GM21576 (cell line): ENCODE results near the gene MEGF6.

Source experiments
- ATAC-seq: cut with Tn5 transposase; IDR thresholded peaks from one replicate; pipeline ENCODE4 v1.9.1; 2021; ENCODE audit warnings: mild to moderate bottlenecking, moderate library complexity; ENCODE audit not compliant: unreplicated experiment

MEGF6 gene

GRCh38 chr1:3544040-3544977 is 67.0 kb downstream of the MEGF6 start:
- ATAC-seq: no peak

DNA sequence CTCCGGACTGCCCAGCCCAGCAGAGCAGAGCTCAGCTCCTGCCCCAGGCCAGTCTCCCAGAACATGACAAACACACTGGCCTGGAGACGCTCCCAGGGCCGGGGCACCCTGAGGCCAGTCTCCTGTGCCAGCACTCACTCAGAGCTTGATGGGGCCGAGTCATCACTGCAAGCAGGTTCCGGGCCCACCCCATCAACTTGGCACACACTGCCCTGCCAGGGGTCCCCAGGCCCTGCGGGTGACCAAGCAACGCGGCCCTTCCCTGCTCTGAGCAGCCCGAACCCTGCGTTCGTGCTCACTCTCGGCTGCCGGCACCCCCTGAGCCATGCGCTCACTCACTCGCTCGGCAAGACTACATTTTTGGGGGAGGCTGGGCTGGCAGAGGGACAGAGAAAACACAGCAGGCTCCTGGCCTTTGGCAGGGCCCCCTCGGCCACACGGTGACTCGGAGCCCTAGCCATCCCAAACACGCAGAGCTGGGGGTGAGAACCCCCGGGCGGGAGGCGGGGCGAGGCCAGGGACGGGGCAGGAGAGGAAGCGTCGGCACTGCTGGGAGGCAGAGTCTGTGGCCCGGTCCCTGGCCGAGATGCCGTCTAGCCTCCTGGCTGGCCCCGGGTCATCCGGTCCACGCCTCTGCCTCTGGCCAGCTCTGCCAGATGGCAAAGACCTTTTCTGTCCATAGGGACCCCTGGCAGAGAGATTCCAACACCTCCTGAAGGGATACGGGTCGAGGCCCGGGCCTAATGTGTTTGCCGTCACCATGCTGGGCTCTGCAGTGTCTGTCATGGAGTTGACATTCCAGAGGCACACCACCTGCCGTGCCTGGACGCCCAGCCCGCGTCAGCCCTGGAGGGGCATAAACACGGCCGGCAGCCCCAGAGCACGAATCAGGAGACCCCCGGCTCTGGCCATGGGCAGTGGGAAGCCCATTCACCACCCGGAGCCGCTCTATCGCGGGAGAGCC is 68.0 kb downstream of the MEGF6 start:
- no peak for ATAC-seq

DNA sequence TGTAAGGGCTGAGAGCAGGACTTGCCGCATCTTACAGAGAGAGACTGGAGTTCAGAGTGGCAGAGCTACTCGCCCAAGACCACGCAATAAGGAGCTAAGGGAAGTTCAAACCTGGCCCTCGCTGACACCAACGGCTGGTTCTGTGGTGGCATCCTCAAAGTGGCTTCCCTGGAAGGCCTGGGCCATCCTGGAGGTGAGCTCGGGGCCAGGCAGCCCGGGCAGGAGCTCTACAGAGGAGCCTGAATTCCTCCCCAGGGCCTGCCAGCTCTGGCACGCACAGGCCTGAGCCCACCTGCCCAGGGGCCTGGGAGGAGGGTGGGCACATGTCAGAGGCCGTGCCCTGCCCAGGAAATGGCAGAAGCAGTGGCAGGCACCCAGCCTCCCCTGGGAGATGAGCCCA is 68.6 kb downstream of the MEGF6 start:
- ATAC-seq: no peak

DNA sequence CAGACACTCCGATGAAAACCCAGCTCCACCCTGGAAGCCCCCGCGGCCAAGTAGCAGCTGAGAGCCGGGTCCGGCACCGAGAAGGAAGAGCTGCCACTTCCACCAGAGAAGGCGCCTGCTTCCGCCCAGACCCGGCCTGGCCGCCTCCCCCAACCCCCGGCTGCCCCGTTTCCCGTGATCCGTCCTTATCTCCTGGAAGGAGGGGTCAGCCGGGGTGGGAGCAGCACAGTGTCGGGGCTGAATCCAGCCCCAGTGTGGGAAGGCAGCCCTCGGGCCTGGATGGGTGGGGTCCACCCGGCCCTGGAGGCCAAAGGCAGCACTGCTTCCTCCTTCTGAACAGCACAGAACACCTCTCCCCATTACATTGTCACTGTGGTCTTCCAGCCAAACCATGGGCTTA is 69.4 kb downstream of the MEGF6 start:
- ATAC-seq: no peak

- ATAC-seq: no peak
These were observed 69.8 kb downstream of the MEGF6 start for GRCh38 chr1:3541465-3541864.

GRCh38 chr1:3540876-3541275 is 70.4 kb downstream of the MEGF6 start:
- no peak for ATAC-seq

DNA sequence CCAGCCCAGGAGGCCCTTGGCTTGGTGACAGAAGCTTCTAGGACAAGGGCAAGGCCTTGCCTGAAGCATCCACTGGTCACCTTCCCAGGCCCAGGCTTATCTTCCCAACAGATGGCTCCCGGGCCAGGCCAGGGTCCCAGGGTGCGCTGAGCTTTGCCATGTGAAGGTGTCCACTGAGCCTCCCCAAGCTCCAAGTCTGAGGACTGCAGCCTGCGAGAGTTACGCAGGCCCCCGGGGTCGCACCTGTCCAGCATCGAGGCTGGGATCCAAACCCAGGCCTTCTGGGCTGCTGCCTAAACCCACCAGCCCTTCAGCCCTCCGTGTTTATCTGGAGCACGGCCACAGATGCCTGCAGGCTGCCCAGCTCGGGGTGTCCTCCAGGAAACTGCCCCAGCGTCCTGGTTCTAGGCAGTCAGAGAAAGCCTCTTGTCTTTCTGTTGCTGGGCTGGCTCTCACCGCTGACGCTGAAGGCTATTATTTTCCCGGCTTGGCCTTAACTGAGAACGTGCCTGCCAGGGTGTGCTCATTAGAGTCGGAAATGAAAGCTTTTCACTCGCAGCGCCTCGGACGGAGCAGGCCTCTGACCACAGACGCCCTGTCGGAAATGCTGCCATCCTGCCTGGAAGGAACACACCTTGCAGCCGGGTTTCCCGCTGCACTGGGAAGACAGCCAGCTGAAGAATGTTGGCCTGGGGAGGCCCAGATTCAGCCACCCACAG is 71.4 kb downstream of the MEGF6 start:
- ATAC-seq: no peak

GRCh38 chr1:3537359-3537758 is 73.9 kb downstream of the MEGF6 start:
- ATAC-seq: no peak

GRCh38 chr1:3536420-3537195 is 74.7 kb downstream of the MEGF6 start:
- ATAC-seq: no peak

DNA sequence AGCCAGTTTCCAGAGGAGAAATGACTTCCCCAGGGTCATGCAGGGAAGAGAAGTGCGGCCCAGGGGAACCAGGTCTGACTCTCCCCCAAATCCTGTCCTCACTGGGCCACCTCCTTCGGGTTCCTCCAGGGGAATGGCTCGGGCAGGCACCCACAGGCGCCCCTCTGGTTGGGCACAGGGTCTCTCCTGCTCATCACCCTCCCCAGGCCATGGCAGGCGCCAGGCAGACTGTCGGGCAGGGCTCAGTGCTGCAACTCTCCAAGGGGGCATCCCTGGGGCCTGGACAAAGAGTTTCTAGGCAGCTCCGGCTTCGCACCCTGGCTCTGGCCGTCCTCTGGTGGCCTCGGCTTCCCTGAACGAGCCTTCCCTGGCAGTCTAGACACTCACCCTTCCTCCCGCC is 75.6 kb downstream of the MEGF6 start:
- no peak for ATAC-seq

DNA sequence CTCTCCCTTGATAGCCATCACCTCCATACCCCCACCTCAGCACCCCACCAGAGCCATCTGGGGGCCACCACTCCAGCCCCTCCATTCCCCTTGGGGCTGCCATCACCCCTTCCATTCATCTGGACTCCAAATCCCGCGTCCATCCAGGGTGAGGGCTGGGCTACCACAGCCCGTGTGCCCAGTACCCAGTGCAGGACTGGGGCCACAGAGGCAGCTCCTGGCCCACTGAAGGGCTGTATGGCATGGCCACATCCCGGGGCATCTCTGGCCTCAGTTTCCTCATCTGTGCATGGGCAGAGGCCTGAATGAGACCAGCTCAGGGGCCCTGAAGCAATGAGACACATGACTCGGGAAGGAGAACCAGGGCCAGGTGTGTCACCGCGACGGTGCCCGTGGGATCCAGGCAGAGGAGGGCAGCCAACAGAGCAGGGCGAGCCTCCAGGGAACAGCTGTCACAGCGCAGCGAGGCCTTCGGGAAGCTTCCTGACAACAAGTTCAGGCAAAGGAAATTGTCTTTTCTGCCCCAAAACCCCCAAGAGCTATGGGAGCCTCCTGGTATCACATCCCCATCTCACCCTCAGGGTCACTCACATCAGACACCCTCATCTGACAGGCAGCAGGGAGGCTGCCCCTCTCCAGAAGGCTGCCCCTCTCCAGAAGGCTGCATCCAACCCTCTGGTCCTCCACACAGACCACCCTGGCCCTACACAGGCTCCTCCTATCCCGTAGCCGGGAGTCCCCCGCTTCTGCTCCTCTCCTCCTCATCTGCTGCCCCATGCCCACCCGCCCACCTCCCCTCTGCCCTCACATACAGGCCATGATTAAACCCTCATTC is 76.3 kb downstream of the MEGF6 start:
- no peak for ATAC-seq

DNA sequence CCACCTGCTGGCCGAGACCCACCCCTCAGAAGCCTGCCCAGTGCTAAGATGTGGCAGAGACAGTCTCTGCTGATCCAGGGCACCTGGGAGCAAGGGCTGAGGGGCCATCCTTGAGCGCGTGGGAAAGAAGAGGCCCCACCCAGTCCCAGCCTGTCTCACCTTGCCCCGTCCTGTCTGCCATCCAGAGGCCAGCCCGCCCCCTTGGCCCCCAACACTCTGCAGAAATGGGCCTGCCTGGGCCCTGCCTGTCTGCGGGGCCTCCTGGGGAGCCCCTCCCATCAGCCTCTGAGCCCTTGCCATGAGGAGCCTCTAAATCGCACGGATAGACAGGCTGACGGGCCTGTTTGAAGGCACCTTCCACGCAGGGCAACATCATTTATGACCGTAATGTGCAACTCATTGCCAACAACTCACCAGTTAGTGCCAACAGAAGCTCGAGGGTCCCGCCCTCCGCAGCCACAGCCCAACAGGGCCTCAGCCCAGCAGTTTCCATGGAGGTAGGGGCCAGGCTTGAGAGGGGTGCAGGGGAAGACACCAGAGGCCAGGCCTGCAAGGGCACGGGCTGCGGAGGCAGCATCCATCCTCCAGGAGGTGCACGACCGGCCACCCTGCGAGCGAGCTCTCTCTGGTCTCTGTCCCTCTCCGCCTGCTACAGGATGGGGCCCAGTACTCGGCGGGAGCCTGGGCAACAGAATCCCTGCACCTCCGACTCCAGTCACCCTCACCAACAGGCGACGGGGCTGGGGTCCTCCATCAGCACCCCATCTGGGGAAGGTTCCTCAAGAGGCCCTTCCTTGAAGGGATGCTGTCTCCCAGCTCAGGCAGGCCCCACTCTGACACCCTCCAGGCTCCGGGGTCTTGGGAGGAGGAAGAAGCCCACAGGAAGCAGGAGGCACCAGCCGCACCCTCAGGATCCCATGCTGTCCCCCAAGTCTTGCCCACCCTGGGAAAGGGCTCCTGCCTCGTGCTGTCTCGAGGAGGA is 78.0 kb downstream of the MEGF6 start:
- ATAC-seq: no peak

DNA sequence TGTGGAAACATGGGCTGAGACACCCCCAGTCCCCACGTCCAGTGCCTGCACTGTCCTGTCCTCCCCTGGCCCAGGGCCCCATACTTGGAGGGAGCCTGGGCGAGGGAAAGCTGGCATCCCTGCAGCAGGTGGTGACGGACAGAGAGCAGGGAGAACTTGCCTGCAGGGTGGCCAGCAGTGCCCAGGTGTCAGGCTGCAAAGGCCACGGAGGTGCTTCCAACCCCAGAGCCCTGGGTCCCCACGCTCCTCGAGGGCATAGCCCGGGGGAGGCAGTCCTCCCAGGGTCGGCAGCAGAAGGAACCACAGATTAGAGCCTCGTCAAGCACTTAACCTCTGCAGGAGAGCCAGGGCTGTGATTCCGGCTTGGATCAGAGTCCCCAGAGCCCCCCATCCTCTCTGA is 79.4 kb downstream of the MEGF6 start:
- no peak for ATAC-seq

- no peak for ATAC-seq
These were observed 80.1 kb downstream of the MEGF6 start for GRCh38 chr1:3530926-3531818.

GRCh38 chr1:3530086-3530925 is 81.0 kb downstream of the MEGF6 start:
- no peak for ATAC-seq

DNA sequence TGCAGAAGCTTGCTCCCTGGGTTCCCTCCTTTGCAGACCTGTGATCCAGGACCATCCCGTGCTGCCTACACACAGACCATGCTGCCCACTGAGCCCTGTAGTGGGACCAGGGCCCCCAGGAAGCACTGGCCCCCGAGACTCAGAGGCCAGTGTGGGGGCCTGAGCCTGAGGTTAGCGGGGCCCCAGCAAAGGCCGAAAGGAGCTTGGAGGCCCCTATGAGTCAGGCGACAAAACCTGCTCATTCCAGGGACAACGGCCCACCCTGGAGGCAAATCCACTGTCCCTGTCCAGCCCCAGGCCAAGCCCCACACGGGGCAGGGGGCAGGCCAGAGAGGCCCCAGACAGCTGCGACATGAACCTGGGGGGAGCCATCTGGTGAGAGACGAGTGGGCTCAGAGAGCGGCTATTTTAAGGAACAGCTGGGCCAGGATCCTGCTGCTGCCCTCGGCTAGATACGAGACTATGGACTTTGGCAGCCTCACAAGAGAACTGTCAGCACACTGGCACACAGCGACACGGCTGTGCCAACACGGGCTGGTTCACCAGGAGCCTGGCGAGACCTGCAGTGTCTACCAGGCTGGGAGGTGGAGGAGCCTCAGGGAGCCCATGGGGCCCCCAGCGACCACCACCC is 82.1 kb downstream of the MEGF6 start:
- no peak for ATAC-seq
